Activated gamma-delta T cell treated with Interleukin-2 at 50 U/mL for 16 hours (primary cell): Measurements from ENCODE around the gene MDN1.
"Not testable (repeated sequence)": the region's sequence is repeated elsewhere in the genome, so short reads cannot be mapped to it uniquely, and the experiment has no call there.

ENCODE experiments used
- DNase-seq: peaks from one replicate; pipeline ENCODE4 v3.0.0-alpha.2; 2020

The MDN1 gene, protein sequence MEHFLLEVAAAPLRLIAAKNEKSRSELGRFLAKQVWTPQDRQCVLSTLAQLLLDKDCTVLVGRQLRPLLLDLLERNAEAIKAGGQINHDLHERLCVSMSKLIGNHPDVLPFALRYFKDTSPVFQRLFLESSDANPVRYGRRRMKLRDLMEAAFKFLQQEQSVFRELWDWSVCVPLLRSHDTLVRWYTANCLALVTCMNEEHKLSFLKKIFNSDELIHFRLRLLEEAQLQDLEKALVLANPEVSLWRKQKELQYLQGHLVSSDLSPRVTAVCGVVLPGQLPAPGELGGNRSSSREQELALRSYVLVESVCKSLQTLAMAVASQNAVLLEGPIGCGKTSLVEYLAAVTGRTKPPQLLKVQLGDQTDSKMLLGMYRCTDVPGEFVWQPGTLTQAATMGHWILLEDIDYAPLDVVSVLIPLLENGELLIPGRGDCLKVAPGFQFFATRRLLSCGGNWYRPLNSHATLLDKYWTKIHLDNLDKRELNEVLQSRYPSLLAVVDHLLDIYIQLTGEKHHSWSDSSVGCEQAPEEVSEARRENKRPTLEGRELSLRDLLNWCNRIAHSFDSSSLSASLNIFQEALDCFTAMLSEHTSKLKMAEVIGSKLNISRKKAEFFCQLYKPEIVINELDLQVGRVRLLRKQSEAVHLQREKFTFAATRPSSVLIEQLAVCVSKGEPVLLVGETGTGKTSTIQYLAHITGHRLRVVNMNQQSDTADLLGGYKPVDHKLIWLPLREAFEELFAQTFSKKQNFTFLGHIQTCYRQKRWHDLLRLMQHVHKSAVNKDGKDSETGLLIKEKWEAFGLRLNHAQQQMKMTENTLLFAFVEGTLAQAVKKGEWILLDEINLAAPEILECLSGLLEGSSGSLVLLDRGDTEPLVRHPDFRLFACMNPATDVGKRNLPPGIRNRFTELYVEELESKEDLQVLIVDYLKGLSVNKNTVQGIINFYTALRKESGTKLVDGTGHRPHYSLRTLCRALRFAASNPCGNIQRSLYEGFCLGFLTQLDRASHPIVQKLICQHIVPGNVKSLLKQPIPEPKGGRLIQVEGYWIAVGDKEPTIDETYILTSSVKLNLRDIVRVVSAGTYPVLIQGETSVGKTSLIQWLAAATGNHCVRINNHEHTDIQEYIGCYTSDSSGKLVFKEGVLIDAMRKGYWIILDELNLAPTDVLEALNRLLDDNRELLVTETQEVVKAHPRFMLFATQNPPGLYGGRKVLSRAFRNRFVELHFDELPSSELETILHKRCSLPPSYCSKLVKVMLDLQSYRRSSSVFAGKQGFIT (N-terminal part only)

GRCh38 chr6:89819336-89820130 lies at the start of gene MDN1:
TSS of gene MDN1 (minus strand) at chr6:89819794. CDS start at chr6:89819607, 187 bp downstream.
- DNase-seq: peak; percentile 81

GRCh38 chr6:89866024-89866678 lies 46.6 kb upstream of the MDN1 start:
- no peak for DNase-seq

DNA sequence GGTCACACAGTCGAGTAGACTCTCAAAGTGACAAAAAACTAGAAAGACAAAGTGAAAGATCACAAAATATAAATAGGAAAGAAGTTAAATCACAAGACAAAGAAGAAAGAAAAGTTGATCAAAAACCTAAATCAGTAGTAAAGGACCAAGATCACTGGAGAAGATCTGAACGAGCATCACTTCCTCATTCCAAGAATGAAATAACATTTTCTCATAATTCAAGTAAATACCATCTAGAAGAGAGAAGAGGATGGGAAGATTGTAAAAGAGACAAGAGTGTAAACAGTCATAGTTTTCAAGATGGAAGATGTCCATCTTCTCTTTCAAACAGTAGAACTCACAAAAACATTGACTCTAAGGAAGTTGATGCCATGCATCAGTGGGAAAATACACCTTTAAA lies 43.1 kb upstream of the MDN1 start:
- DNase-seq: no peak

DNA sequence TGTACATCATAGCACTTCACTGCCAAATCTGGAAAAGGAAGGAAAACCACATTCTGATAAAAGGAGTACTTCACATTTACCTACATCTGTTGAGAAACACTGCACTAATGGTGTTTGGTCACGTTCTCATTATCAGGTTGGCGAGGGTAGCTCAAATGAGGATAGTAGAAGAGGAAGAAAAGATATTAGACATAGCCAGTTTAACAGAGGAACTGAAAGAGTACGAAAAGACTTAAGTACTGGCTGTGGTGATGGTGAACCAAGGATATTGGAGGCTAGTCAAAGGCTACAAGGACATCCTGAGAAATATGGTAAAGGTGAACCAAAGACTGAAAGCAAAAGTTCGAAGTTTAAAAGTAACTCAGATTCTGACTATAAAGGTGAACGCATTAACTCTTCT lies 42.7 kb upstream of the MDN1 start:
- DNase-seq: no peak

GRCh38 chr6:89859744-89860143 lies 40.1 kb upstream of the MDN1 start:
- DNase-seq: no peak

GRCh38 chr6:89858041-89858440 lies 38.4 kb upstream of the MDN1 start:
- DNase-seq: no peak

DNA sequence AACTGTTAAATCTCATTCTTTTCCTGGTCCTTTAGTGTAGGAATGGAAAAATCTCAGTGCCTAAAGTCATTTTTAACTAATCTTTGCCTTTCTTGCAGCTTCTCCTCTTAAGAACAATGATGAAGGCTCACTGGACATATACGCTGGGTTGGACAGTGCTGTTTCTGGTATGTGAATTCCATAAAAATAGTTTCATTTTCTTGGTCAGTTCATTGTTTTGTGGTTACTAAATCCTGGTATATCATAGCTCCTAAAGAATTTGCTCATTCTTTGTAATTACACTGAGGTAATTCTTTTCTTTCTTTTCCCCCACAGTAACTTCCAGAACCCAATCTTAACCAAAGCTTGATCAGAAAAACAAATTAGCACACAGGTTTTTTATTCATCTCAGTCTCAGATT lies 33.5 kb upstream of the MDN1 start:
- DNase-seq: no peak

DNA sequence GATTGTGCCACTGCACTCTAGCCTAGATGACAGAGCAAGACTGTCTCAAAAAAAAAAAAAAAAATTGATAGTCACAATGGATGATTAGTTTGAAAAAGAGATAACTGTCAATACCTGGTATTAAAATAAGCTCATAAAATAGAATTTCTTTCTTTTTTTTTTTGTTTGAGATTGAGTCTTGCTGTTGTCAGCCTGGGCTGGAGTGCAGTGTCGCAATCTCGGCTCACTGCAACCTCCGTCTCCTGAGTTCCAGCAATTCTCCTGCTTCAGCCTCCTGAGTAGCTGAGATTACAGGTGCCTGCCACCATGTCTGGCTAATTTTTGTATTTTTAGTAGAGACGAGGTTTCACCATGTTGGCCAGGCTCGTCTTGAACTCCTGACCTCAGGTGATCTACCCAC lies 27.9 kb upstream of the MDN1 start:
- DNase-seq: not testable (repeated sequence)

DNA sequence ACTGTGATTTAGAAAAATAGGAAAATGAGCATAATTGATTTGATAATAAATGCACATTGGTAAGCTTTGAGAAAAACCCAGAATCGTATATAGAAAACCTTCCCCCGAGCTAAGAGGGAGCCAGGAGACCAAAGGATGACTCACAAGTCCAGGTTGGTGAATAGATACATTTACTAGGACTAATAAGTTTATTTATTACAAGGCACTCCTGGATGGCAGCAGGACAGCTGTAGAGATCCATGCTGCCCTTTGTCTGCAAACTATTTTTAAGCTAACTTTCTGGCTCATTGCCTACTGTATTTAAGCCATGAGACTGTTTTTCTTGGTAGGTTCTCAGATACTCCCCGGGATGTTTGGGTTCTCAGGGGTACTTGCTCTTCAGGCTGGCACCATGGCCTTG lies 23.5 kb upstream of the MDN1 start:
- DNase-seq: no peak

DNA sequence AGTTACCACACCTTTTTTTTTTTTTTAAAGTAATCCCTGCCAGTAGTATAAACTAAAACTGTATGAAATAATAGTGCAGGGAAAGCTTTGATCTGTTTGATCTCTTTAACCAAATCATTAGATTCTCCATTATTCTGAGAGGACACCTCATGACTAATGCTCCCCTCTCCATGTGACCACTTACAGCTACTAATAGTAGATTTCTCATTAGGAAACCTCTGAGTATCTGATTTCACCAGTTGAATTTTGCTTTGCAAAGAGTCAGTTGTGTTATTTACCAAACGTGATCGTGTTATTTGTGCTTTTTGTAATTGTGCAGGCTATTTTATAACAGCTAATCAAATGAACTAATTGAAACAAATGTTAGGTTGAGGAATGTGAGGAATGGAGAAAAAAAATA lies 22.6 kb upstream of the MDN1 start:
- no peak for DNase-seq

DNA sequence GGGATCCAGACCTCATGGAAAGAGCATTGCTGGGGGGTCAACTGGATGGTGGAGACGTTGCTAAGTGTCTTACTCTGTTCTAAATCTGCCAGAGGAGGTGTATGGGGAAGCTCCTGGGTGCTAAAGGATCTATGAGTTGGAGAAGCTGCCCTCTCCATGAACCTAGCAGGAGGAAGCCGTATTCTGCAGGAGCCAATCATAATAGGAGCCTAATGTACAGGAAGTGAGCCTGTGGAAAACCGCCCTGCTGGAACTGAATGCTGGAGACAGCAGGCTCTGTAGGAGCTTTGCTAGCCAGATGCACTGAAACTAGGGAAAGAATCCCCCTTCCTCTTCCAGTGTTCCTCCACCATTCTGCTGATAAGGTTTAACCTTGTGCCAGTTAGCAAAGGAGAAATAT lies 20.9 kb upstream of the MDN1 start:
- no peak for DNase-seq

GRCh38 chr6:89836639-89837222 lies 17.1 kb upstream of the MDN1 start:
- DNase-seq: no peak

DNA sequence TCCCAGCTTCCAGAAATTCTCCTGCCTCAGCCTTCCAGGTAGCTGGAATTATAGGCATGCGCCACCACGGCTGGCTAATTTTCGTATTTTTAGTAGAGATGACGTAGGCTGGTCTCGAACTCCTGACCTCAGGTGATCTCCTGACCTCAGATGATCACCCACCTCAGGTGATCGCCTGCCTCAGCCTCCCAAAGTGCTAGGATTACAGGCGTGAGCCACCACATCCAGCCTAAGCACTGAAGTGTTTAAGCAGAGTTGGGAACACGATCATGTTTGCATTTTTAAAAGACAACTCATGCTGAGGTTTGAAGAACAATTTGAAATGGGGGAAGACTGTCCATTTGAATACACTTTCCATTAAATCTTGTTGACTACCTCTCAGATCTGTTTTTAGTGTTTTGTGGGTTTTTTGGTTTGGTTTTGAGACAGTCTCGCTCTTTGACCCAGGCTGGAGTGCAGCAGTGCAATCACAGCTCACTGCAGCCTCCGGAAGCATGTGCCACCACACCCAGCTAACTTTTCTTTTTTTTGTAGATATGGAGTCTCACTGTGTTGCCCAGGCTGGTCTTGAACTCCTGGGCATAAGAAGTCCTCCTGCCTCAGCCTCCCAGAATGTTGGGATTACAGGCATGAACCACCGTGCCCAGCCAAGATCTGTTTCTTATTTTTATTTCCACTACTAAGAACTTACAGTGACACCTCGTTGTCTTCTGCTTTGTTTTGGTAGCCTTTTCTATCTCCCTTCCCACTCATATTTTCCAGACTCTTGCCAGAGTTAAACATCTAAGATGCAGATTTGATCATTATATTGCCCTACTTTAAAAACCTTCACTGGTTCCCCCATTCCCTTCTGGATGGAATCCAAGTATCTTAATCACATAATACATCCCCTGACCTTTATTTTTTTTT lies 15.5 kb upstream of the MDN1 start:
- peak; percentile 29 for DNase-seq

DNA sequence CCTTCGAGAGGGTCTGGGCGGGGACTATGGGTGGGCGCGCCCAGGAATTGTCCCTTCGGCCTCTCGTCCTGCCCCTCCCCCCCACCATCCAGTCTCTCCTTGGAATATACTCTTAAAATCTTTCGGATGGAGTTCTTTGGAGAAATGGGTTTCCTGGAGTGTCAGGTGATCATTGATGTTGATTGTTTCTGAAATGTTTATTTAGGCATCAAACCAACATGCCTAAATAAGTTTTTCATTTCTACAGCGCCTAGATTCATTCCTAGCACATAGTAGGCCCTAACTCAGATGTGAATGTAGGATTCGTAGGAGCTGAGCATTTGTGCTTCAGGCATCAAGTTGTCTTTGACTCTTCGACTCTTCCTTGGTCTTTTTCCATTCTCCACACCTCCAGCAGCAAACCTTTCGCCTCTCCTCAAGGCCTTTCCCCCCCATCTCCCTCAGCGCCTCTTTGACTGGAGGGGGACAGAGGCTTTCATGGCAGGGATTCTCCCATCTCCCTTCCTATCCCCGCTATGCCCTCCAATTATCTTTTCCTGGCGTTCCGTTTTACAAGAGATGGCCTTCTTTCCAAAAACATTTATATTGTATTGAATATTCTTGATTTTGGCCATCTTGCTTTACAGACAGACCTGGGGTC lies 10.7 kb upstream of the MDN1 start:
- DNase-seq: no peak

GRCh38 chr6:89829472-89830169 lies 10.0 kb upstream of the MDN1 start, which contains the start of gene CASP8AP2:
TSS of gene CASP8AP2 (plus strand) at chr6:89829880.
- peak; percentile 94 for DNase-seq

- DNase-seq: no peak
Measured at GRCh38 chr6:89828988-89829471, 9.4 kb upstream of the MDN1 start.

DNA sequence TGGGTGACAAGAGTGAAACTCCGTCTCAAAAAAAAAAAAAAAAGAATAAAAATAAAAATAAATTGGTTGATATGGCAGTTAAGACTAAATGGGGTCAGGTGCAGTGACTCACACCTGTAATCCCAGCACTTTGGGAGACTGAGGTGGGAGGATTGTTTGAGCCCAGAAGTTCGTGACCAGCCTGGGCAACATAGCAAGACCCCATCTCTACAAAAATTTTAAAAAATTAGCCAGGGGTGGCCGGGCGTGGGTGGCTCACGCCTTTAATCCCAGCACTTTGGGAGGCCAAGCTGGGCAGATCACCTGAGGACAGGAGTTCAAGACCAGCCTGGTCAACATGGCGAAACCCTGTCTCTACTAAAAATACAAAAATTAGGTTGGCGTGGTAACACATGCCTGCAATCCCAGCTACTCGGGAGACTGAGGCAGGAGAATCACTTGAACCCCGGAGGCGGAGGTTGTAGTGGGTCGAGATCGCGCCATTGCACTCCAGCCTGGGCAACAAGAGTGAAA lies 8.9 kb upstream of the MDN1 start:
- DNase-seq: not testable (repeated sequence)

GRCh38 chr6:89826029-89826528 lies 6.5 kb upstream of the MDN1 start:
- DNase-seq: no peak
